RWPE2 (cell line): ENCODE results near the gene CHTF18.
"Not testable (repeated sequence)": the region's sequence is repeated elsewhere in the genome, so short reads cannot be mapped to it uniquely, and the experiment has no call there.

ENCODE experiments used
- ATAC-seq: fragments of 200-7000 bp; cut with Tn5 transposase; 3 replicates; pipeline ENCODE4 v1.9.1; 2021; ENCODE audit warnings: low read depth
- DNase-seq: peaks from one replicate; pipeline ENCODE4 v3.0.0-alpha.2; 2020; ENCODE audit warnings: low spot score
- H3K27ac ChIP-seq: fragments of 450-650 bp; 2 replicates; pipeline ENCODE4 v1.5.1; 2017; ENCODE audit warnings: mild to moderate bottlenecking; ENCODE audit not compliant: poor library complexity, severe bottlenecking
- H3K27me3 ChIP-seq: fragments of 250-450 bp; sonication (Bioruptor Pico); 2 replicates; pipeline ENCODE4 v1.5.1; 2021; ENCODE audit warnings: mild to moderate bottlenecking, moderate library complexity; ENCODE audit not compliant: insufficient read depth, poor library complexity, severe bottlenecking
- H3K36me3 ChIP-seq: fragments of 250-450 bp; sonication (Bioruptor Pico); 2 replicates; pipeline ENCODE4 v1.5.1; 2020; ENCODE audit warnings: low read depth, mild to moderate bottlenecking, moderate library complexity
- H3K4me1 ChIP-seq: fragments of 250-450 bp; sonication (Bioruptor Pico); 2 replicates; pipeline ENCODE4 v1.5.1; 2021; ENCODE audit warnings: mild to moderate bottlenecking, moderate library complexity; ENCODE audit not compliant: insufficient read depth, poor library complexity, severe bottlenecking
- H3K4me3 ChIP-seq: fragments of 250-450 bp; sonication (Bioruptor Pico); 2 replicates; pipeline ENCODE4 v1.5.1; 2021; ENCODE audit warnings: mild to moderate bottlenecking, moderate library complexity; ENCODE audit not compliant: severe bottlenecking
- H3K9me3 ChIP-seq: fragments of 250-450 bp; sonication (Bioruptor Pico); 2 replicates; pipeline ENCODE4 v1.5.1; 2021; ENCODE audit warnings: mild to moderate bottlenecking, moderate library complexity; ENCODE audit not compliant: severe bottlenecking
- CTCF ChIP-seq: fragments of 450-650 bp; IDR thresholded peaks from one replicate; pipeline ENCODE4 v1.5.1; 2017; ENCODE audit warnings: mild to moderate bottlenecking, moderate library complexity; ENCODE audit not compliant: poor library complexity, severe bottlenecking

The CHTF18 gene

GRCh38 chr16:832652-833336, 44.4 kb downstream of the CHTF18 start:
- no peak for ATAC-seq
- H3K27me3 ChIP-seq = peaks cover 16% of the 10 kb centered on the region
- no peak for DNase-seq
- H3K9me3 ChIP-seq = peaks cover 5% of the 10 kb centered on the region
- H3K36me3 ChIP-seq = no peaks in the 10 kb centered on the region
- no peak for TF ChIP-seq CTCF
- no peak overlapping the region for H3K27ac ChIP-seq
- no peak overlapping the region for H3K4me3 ChIP-seq
- H3K4me1 ChIP-seq = no peaks in the 10 kb centered on the region

GRCh38 chr16:833411-833810, 45.0 kb downstream of the CHTF18 start:
- Histone ChIP-seq H3K9me3 (peaks cover 5% of the 10 kb centered on the region), H3K4me3 (no peak overlapping the region), H3K4me1 (no peaks in the 10 kb centered on the region), H3K27me3 (peaks cover 16% of the 10 kb centered on the region), H3K27ac (no peak overlapping the region), H3K36me3 (no peaks in the 10 kb centered on the region)
- DNase-seq = no peak
- no peak for TF ChIP-seq CTCF
- ATAC-seq = no peak

- H3K27ac ChIP-seq = no peak overlapping the region
- no peak for TF ChIP-seq CTCF
- ATAC-seq = no peak
- H3K4me1 ChIP-seq = no peaks in the 10 kb centered on the region
- peaks cover 16% of the 10 kb centered on the region for H3K27me3 ChIP-seq
- DNase-seq = peak; percentile 57
- H3K4me3 ChIP-seq = no peak overlapping the region
- H3K9me3 ChIP-seq = peaks cover 5% of the 10 kb centered on the region
- no peaks in the 10 kb centered on the region for H3K36me3 ChIP-seq
These were observed 47.0 kb downstream of the CHTF18 start for GRCh38 chr16:835373-835772.

GRCh38 chr16:836221-836620, 47.8 kb downstream of the CHTF18 start:
- Histone ChIP-seq H3K9me3 (peaks cover 5% of the 10 kb centered on the region), H3K4me1 (no peaks in the 10 kb centered on the region), H3K27ac (no peak overlapping the region), H3K36me3 (no peaks in the 10 kb centered on the region), H3K4me3 (no peak overlapping the region), H3K27me3 (peaks cover 16% of the 10 kb centered on the region)
- no peak for ATAC-seq
- no peak for TF ChIP-seq CTCF
- DNase-seq = no peak

GRCh38 chr16:836822-837221, 48.4 kb downstream of the CHTF18 start:
- not testable (repeated sequence) for ATAC-seq, H3K4me3 ChIP-seq, H3K27ac ChIP-seq, H3K9me3 ChIP-seq, H3K36me3 ChIP-seq, DNase-seq, H3K4me1 ChIP-seq
- peaks cover 16% of the 10 kb centered on the region for H3K27me3 ChIP-seq
